ENCODE data around the gene CLEC4G. TPM values are rescaled to one million over a fixed set of nuclear protein-coding genes. Genes with fewer than 3 reads are reported as not detected.
"Not testable (repeated sequence)": the region's sequence is repeated elsewhere in the genome, so short reads cannot be mapped to it uniquely, and the experiment has no call there.

Gene CLEC4G
- total RNA-seq, 1 experiment from 2014 or later = not detected

DNA sequence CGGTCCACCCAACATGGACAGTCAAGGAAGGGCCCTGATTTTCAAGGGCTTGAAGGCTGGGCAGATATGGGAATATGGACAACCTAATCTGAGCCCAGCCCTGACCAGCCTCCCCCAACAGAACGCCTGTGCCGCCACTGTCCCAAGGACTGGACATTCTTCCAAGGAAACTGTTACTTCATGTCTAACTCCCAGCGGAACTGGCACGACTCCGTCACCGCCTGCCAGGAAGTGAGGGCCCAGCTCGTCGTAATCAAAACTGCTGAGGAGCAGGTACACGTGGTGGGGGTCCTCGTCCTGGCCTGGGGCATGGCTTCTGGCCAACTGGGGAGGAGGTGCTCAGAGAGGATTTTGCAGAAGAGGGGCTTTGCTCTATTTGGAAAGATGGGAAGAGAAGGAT lies 34.6 kb upstream of the CLEC4G start:
- Histone ChIP-seq H3K9me2 (ENCODE audit: insufficient read depth) (no peaks in the 10 kb centered on the region), H3K4me1 (replicated peaks; ENCODE audit: insufficient read depth) (no peaks in the 10 kb centered on the region), H2AFZ (no peak overlapping the region), H3K27ac (no peak overlapping the region), H3F3A (ENCODE audit: insufficient read depth, low read depth) (no peaks in the 10 kb centered on the region; the same call in 1 of the 2 replicates), H3K36me3 (ENCODE audit: low read depth) (no peaks in the 10 kb centered on the region), H4K20me1 (ENCODE audit: insufficient read depth) (no peaks in the 10 kb centered on the region), H3K4me3 (no peak overlapping the region), H3K4me2 (no peak overlapping the region), H3K27me3 (ENCODE audit: insufficient read depth, low read depth) (peaks cover 34% of the 10 kb centered on the region), H3K79me2 (ENCODE audit: low read depth) (no peaks in the 10 kb centered on the region), H3K9me3 (ENCODE audit: insufficient read depth, low read depth) (no peaks in the 10 kb centered on the region)
- TF ChIP-seq, protein P1, sequence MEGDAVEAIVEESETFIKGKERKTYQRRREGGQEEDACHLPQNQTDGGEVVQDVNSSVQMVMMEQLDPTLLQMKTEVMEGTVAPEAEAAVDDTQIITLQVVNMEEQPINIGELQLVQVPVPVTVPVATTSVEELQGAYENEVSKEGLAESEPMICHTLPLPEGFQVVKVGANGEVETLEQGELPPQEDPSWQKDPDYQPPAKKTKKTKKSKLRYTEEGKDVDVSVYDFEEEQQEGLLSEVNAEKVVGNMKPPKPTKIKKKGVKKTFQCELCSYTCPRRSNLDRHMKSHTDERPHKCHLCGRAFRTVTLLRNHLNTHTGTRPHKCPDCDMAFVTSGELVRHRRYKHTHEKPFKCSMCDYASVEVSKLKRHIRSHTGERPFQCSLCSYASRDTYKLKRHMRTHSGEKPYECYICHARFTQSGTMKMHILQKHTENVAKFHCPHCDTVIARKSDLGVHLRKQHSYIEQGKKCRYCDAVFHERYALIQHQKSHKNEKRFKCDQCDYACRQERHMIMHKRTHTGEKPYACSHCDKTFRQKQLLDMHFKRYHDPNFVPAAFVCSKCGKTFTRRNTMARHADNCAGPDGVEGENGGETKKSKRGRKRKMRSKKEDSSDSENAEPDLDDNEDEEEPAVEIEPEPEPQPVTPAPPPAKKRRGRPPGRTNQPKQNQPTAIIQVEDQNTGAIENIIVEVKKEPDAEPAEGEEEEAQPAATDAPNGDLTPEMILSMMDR (conservative IDR thresholded peaks at IDR 0.05) = no peak
- TF ChIP-seq EZH2 (IDR thresholded peaks at IDR 0.05; ENCODE audit: low read depth) = no peak
- intact Hi-C loops (cut with micrococcal nuclease; ENCODE audit: unreplicated experiment) = no loop called here
- no TSS peak for BruUV-seq (replicated peaks)
- ChIA-PET POLR2A (ENCODE audit: unreplicated experiment) (no interaction called here), CTCF (no interaction called here)
- DNase-seq = no peak

DNA sequence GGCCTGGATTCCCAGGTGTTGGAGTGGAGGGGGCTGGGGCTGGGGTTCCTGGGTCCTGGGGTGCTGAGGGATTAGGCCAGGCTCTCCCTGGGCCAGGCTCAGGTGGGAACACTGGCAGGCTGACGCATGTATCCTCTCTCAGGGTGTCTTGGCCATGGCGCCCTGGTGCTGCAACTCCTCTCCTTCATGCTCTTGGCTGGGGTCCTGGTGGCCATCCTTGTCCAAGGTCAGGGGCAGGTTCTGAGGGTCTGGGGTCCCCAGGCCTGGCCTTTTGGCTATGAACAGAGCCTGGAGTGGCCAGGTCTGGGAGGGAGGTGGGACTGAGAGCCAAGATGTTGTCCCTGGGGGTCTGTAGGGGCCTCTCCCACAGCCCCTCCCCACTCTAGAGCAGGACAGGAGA lies 33.1 kb upstream of the CLEC4G start:
- CTCF ChIA-PET; BruUV-seq (replicated peaks); POLR2A ChIA-PET (ENCODE audit: unreplicated experiment): not testable (repeated sequence)

DNA sequence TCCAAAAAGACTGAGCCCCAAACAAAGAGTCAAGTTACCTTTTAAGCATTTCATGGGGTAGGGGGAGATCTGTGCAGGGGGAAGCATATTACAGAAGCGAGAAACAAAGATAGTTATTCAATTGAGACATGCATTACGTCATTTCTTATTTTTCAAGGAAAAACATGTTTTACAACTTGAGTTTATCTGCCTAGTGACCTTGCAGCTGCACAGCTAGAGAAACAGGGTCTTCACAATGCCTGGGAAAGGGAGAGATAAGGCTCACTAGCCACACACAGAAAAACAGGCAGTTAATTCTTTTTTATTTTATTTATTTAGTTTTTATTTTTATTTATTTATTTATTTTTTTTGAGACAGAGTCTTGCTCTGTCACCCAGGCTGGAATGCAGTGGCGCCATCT lies 32.2 kb upstream of the CLEC4G start:
- H2AFZ ChIP-seq; H3K4me2 ChIP-seq; H3K79me2 ChIP-seq (ENCODE audit: low read depth); H3F3A ChIP-seq (ENCODE audit: insufficient read depth, low read depth); H3K4me3 ChIP-seq; H3K9me2 ChIP-seq (ENCODE audit: insufficient read depth); CTCF ChIA-PET; H3K9me3 ChIP-seq (ENCODE audit: insufficient read depth, low read depth); BruUV-seq (replicated peaks); H3K27ac ChIP-seq; DNase-seq; POLR2A ChIA-PET (ENCODE audit: unreplicated experiment); H4K20me1 ChIP-seq (ENCODE audit: insufficient read depth); intact Hi-C loops (cut with micrococcal nuclease; ENCODE audit: unreplicated experiment); H3K36me3 ChIP-seq (ENCODE audit: low read depth); H3K4me1 ChIP-seq (replicated peaks; ENCODE audit: insufficient read depth): not testable (repeated sequence)
- peaks cover 27% of the 10 kb centered on the region for H3K27me3 ChIP-seq (ENCODE audit: insufficient read depth, low read depth)

More for the DNA sequence above, 33.1 kb upstream of the CLEC4G start:
- H3K4me3 ChIP-seq; H3F3A ChIP-seq (ENCODE audit: insufficient read depth, low read depth); H4K20me1 ChIP-seq (ENCODE audit: insufficient read depth); H3K9me3 ChIP-seq (ENCODE audit: insufficient read depth, low read depth); H3K4me1 ChIP-seq (replicated peaks; ENCODE audit: insufficient read depth); H3K79me2 ChIP-seq (ENCODE audit: low read depth); intact Hi-C loops (cut with micrococcal nuclease; ENCODE audit: unreplicated experiment); H3K27ac ChIP-seq; H2AFZ ChIP-seq; H3K36me3 ChIP-seq (ENCODE audit: low read depth); H3K9me2 ChIP-seq (ENCODE audit: insufficient read depth); H3K4me2 ChIP-seq; DNase-seq: not testable (repeated sequence)
- H3K27me3 ChIP-seq (ENCODE audit: insufficient read depth, low read depth) = peaks cover 34% of the 10 kb centered on the region

DNA sequence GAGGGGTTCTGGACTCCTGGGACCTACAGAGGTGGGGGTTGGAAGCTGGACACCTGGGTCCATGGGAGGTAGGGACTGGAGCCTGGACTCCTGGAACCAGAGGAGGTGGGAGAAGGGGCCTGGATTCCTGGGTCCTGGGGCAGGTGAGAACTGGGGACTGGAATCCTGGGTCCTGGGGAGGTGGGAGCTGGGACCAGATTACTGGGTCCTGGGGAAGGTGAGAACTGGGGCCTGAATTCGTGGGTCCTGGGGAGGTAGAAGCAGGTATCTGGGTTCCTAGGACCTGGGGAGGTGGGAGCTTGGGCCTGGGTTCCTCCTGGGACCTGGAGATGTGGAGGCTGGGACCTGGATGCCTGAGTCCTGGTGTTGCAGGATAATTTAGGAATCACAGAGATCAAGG lies 31.8 kb upstream of the CLEC4G start:
- ChIA-PET CTCF (no interaction called here), POLR2A (ENCODE audit: unreplicated experiment) (no interaction called here)
- H3K4me2 ChIP-seq = no peak overlapping the region
- no peaks in the 10 kb centered on the region for H3K9me2 ChIP-seq (ENCODE audit: insufficient read depth)
- H3K27ac ChIP-seq = no peak overlapping the region
- no peaks in the 10 kb centered on the region for H3K79me2 ChIP-seq (ENCODE audit: low read depth)
- H3K4me3 ChIP-seq = no peak overlapping the region
- peaks cover 22% of the 10 kb centered on the region for H3K27me3 ChIP-seq (ENCODE audit: insufficient read depth, low read depth)
- no TSS peak for BruUV-seq (replicated peaks)
- TF ChIP-seq EZH2 (IDR thresholded peaks at IDR 0.05; ENCODE audit: low read depth) = no peak
- TF ChIP-seq, protein P1 (conservative IDR thresholded peaks at IDR 0.05) = no peak
- no peak for DNase-seq
- intact Hi-C loops (cut with micrococcal nuclease; ENCODE audit: unreplicated experiment) = no loop called here
- no peaks in the 10 kb centered on the region for H3K36me3 ChIP-seq (ENCODE audit: low read depth)
- H3K9me3 ChIP-seq (ENCODE audit: insufficient read depth, low read depth) = peaks cover 7% of the 10 kb centered on the region; the same call in 1 of the 2 replicates
- no peak overlapping the region for H2AFZ ChIP-seq
- H4K20me1 ChIP-seq (ENCODE audit: insufficient read depth) = no peaks in the 10 kb centered on the region
- no peaks in the 10 kb centered on the region for H3K4me1 ChIP-seq (replicated peaks; ENCODE audit: insufficient read depth)
- no peaks in the 10 kb centered on the region for H3F3A ChIP-seq (ENCODE audit: insufficient read depth, low read depth)
